ENCODE results near the gene FERMT3. TPM values are rescaled to one million over a fixed set of nuclear protein-coding genes. Genes with fewer than 3 reads are reported as not detected.

Gene FERMT3
- total and polyA plus RNA-seq, 2 of the 8 experiments (the other 6 are each of a cell fraction or from before 2014, with no cell fraction given): 1.4 to 3.7 TPM

DNA sequence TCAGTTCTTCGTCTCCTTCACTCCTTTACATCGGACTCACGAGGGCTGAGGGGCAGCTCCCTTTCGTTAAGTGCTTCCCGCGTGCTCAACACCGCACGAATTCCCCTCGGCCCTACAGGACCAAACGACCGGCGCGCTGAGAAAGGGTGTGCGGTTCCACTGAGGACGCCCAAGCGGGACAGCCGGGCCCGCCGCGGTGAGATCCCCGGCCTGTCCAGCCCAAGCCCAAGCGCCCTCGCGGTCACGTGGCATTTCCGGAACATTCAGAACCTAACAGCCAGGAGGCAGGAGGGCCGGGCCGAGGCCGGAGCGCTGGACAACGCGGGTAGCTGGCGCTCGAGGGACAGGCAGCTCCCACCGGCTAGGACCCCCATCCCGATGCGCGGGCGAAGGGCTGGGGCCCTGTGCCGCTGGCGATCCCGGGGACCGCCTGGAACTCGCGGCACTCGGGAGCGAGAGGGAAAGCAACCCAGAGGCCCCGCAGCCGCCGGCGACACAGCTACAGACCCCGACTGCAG is 21.3 kb upstream of the FERMT3 start (continued):
- peak; percentile 99; the same call in 1 of the 2 replicates for TF ChIP-seq TAF1 (IDR thresholded peaks at IDR 0.05; ENCODE audit: low read depth, low read length)
- no peak for TF ChIP-seq BACH1 (IDR thresholded peaks at IDR 0.05; ENCODE audit: low read length)
- TF ChIP-seq PHF8 (conservative IDR thresholded peaks at IDR 0.05; ENCODE audit: low read depth, low read length): peak; percentile 97
- peak; percentile 42 for TF ChIP-seq KDM4A (IDR thresholded peaks at IDR 0.05; ENCODE audit: low read depth, low read length, severe bottlenecking)
- no peak for TF ChIP-seq JUN (IDR thresholded peaks at IDR 0.05; ENCODE audit: low read depth, low read length)
- TF ChIP-seq CBX8 (IDR thresholded peaks at IDR 0.05; ENCODE audit: borderline replicate concordance, low read depth, low read length): no peak
- no peak for TF ChIP-seq SIRT6 (IDR thresholded peaks at IDR 0.05; ENCODE audit: low read length)
- TF ChIP-seq CREB1 (IDR thresholded peaks at IDR 0.05): no peak
- TF ChIP-seq CEBPB (IDR thresholded peaks at IDR 0.05; ENCODE audit: low read depth, low read length): no peak
- TF ChIP-seq YY1 (IDR thresholded peaks at IDR 0.05; ENCODE audit: low read depth, low read length): no peak
- peak; percentile 94 for TF ChIP-seq TAF7 (optimal IDR thresholded peaks at IDR 0.05; ENCODE audit: borderline replicate concordance, low read depth, low read length)
- TF ChIP-seq GABPA (IDR thresholded peaks at IDR 0.05; ENCODE audit: borderline replicate concordance, insufficient read depth, low read length): no peak
- TF ChIP-seq JUND (IDR thresholded peaks at IDR 0.05; ENCODE audit: low read length): no peak
- no peak; the same call in 1 of the 2 replicates for TF ChIP-seq NRF1 (IDR thresholded peaks at IDR 0.05; ENCODE audit: low read depth, low read length)
- TF ChIP-seq EZH2 (IDR thresholded peaks at IDR 0.05; ENCODE audit: low read depth, low read length, severe bottlenecking): no peak
- TF ChIP-seq SRF (IDR thresholded peaks at IDR 0.05; ENCODE audit: low read depth, low read length): no peak
- TF ChIP-seq, protein P1, sequence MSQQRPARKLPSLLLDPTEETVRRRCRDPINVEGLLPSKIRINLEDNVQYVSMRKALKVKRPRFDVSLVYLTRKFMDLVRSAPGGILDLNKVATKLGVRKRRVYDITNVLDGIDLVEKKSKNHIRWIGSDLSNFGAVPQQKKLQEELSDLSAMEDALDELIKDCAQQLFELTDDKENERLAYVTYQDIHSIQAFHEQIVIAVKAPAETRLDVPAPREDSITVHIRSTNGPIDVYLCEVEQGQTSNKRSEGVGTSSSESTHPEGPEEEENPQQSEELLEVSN (IDR thresholded peaks at IDR 0.05): peak; percentile 94
- TF ChIP-seq FOSL1 (IDR thresholded peaks at IDR 0.05; ENCODE audit: insufficient read depth, low read depth, low read length): no peak
- TF ChIP-seq SP1 (IDR thresholded peaks at IDR 0.05; ENCODE audit: low read depth, low read length): no peak
- 0 out of 4 replicates have a peak, but pooled peaks of 1 of the 2 experiments have one; percentile 16 for TF ChIP-seq RAD21 (IDR thresholded peaks at IDR 0.05 in 1 of 2, conservative IDR thresholded peaks at IDR 0.05 in 1 of 2; ENCODE audit: low read depth in 2 of 2, low read length in 2 of 2)
- no peak for TF ChIP-seq KDM5A (IDR thresholded peaks at IDR 0.05; ENCODE audit: low read length)
- TF ChIP-seq, protein P2, sequence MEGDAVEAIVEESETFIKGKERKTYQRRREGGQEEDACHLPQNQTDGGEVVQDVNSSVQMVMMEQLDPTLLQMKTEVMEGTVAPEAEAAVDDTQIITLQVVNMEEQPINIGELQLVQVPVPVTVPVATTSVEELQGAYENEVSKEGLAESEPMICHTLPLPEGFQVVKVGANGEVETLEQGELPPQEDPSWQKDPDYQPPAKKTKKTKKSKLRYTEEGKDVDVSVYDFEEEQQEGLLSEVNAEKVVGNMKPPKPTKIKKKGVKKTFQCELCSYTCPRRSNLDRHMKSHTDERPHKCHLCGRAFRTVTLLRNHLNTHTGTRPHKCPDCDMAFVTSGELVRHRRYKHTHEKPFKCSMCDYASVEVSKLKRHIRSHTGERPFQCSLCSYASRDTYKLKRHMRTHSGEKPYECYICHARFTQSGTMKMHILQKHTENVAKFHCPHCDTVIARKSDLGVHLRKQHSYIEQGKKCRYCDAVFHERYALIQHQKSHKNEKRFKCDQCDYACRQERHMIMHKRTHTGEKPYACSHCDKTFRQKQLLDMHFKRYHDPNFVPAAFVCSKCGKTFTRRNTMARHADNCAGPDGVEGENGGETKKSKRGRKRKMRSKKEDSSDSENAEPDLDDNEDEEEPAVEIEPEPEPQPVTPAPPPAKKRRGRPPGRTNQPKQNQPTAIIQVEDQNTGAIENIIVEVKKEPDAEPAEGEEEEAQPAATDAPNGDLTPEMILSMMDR (IDR thresholded peaks at IDR 0.05; ENCODE audit: control extremely low read depth in 1 of 3, insufficient read depth in 1 of 3, low read depth in 1 of 3, low read length in 3 of 3): 0 out of 4 replicates have a peak, but pooled peaks of 1 of the 3 experiments have one; percentile 6
- TF ChIP-seq HDAC6 (IDR thresholded peaks at IDR 0.05; ENCODE audit: low read depth, low read length): no peak

All from H1 (cell line).